Heart left ventricle (tissue), 16 donors: ENCODE results near the gene ATP6V0A1. TPM values are rescaled to one million over a fixed set of nuclear protein-coding genes. Genes with fewer than 3 reads are reported as not detected.

Experiments
- ATAC-seq, 4 donors: fragments of 200-7000 bp; cut with Tn5 transposase; one replicate each; pipeline ENCODE4 v1.9.1; 2020 to 2022; ENCODE audit warnings: moderate library complexity in 4 of 4, mild to moderate bottlenecking in 3 of 4, moderate number of reproducible peaks in 1 of 4
- DNase-seq, 5 donors: peaks; one replicate each; pipeline ENCODE4 v3.0.0-alpha.2; 2020
- H3K27ac ChIP-seq, 12 donors: fragments of 200-600 bp; sonication (generic) in 4 of 12; one replicate each; pipeline versions ENCODE4 v1.5.0 to v1.8.0; 2016 to 2022; ENCODE audit warnings: mild to moderate bottlenecking in 2 of 12
- H3K27me3 ChIP-seq, 9 donors: fragments of 200-600 bp; sonication (generic) in 2 of 9; one replicate each; pipeline versions ENCODE4 v1.5.1 to v1.8.0; 2016 to 2022; ENCODE audit warnings: mild to moderate bottlenecking in 3 of 9
- H3K36me3 ChIP-seq, 9 donors: fragments of 200-600 bp; sonication (generic) in 2 of 9; one replicate each; pipeline versions ENCODE4 v1.5.0 to v1.8.0; 2018 to 2022; ENCODE audit warnings: mild to moderate bottlenecking in 2 of 9
- H3K4me1 ChIP-seq, 12 donors: fragments of 200-600 bp; sonication (generic) in 4 of 12; one replicate each; pipeline versions ENCODE4 v1.5.0 to v1.8.0; 2016 to 2022; ENCODE audit warnings: mild to moderate bottlenecking in 3 of 12
- H3K4me3 ChIP-seq, 12 donors: fragments of 200-600 bp; sonication (generic) in 4 of 12; one replicate each; pipeline versions ENCODE4 v1.5.0 to v1.8.0; 2017 to 2022; ENCODE audit warnings: mild to moderate bottlenecking in 9 of 12, moderate library complexity in 4 of 12
- H3K9me3 ChIP-seq, 12 donors: fragments of 200-600 bp; sonication (generic) in 4 of 12; one replicate each; pipeline versions ENCODE4 v1.5.0 to v1.8.0; 2016 to 2022; ENCODE audit warnings: mild to moderate bottlenecking in 1 of 12
- POLR2A ChIP-seq, 2 donors: fragments of 450-650 bp; IDR thresholded peaks; one replicate each; pipeline ENCODE4 v1.6.1; 2017; ENCODE audit warnings: antibody characterized with exemption in 2 of 2, mild to moderate bottlenecking in 2 of 2, moderate library complexity in 2 of 2
- WGBS, 4 donors: extraction: QIAGEN DNeasy Blood & Tissue Kit in 2 of 4; methylation state at CpG; one replicate each; pipeline versions ENCODE4 v1.1.5 to v1.1.7; 2013 to 2018; 5-methylcytosine and 5-hydroxymethylcytosine counted together
- intact Hi-C, 10 donors: fragments of 100-400 bp; cut with DNase I; formaldehyde crosslinking; loops; one replicate each; pipeline versions ENCODE4 v1.11.1 to v1.14.2; 2022
- polyA plus RNA-seq, 2 donors: library from polyadenylated mRNA; stranded (reverse); fragments of 200-250 nt; gene quantifications; one replicate each; pipeline ENCODE4 v1.2.3, GENCODE V29; 2013
- total RNA-seq, 9 donors: library from RNA; depleted of rRNA in 2 of 9; stranded (reverse); fragments of >200 nt in 2 of 9; fragmentation: NEBNext Ultra II Directional in 3 of 9; extraction: Animal tissue kit (Norgen Biotek cat#: 25700) in 3 of 9; gene quantifications; one replicate each; pipeline versions ENCODE4 v1.1.0 to v1.2.4, GENCODE V29; 2016 to 2023
- TF ChIP-seq, protein P1 (sequence below), 12 donors: fragments of 200-600 bp; sonication (generic) in 4 of 12; IDR thresholded peaks; one replicate each; pipeline versions ENCODE4 v1.5.0 to v1.8.0; 2018 to 2022; ENCODE audit warnings: antibody characterized with exemption in 12 of 12, mild to moderate bottlenecking in 5 of 12
- donor health status: ischemic (EF 13 %, LVEDD 7.1; RV severe dilation, severe dysfunction).
- donor health status: healthy with polysubstance abuse.
- donor health status: DM: no; HTN: yes; CAD: no.
- donor health status: DM: no; HTN: no; CAD: no.
- donor health status: ischemic (EF 25% LVEDD 6.9; RV normal size, moderate dysfunction).
- donor health status: ischemic (EF 25% LVEDD 5.7; RV mildly dilated, moderate dysfunction).
- donor health status: healthy.
- donor health status: DM: yes; HTN: yes; CAD: no.
- donor health status: ischemic (EF 35%, LVEDD 5.7; RV mildly dilated, moderate dysfunction).
- donor health status: nonischemic (EF 11% LVEDD 7.7; RV severe dilation, severe dysfunction).
- donor health status: DM: yes; HTN: yes; CAD: no.
- donor health status: PGD.
- donor health status: ischemic (EF 29% LVEDD 5.4; RV normal size, mild dysfunction).
- donor health status: nonischemic (EF 23%, LVEDD 6.1; RV moderate dilation, normal function).

ATP6V0A1 gene
- total and polyA plus RNA-seq, 11 donors = 24.3 to 65.9 (median 35.9) TPM

DNA sequence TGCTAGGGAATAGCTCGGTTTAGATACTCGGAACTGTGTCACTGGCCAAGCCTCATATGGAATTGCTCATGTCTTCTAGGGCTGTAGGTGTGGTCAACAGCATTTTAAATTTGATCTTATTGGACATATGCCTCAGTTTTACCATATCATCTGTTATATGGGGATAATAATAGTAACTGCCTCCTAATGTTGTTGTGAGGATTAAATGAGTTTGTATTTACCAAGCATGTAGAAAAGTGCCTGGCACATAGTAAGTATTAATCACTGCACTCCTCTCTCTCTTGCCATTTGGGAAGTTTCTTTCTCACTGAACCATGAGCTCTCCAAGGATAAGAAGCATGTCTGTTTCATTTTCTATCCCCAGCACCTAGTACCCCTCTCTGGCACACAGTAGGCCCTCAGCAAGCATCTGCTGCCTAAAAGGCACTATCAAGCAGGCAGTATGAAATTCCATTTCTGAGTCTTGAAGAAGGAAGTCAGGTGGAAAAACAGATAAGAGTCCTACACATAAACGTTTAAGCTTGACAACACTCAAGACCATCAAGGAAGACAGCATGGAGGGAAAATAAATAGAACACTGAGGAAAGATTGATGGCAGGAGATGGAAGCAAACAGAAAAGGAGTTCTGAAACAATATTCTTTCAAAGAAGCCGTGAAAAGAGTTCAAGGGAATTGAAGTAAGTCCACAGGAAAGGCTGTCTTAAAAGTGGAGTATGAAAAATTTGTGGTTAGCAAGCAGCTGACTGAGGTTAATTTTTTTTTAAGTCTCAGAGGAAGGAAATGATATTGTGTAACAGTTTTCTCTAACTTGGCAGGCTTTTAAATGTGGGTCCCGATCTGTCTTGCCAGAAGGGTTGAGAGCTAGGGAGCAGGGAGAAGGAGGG, 2.2 kb upstream of the ATP6V0A1 start:
- Histone ChIP-seq H3K4me1 (peaks cover 0 to 86% (median 25%) of the 10 kb centered on the region in 12 donors), H3K27ac (peak overlapping the region; percentile 25 to 98 (median 92)), H3K36me3 (peaks cover 0 to 10% (median 6%) of the 10 kb centered on the region in 9 donors), H3K9me3 (no peaks in the 10 kb centered on the region), H3K27me3 (no peaks in the 10 kb centered on the region), H3K4me3 (peak overlapping the region in 6 of 12 donors; percentile 8 to 39 (median 18))
- DNase-seq = peak in 1 of 5 donors; percentile 28
- peak; percentile 22 to 35 (median 28) for ATAC-seq
- 51 to 53% (median 52%) methylated on average over 5 of the region's 5 CpGs for WGBS, 4 donors
- no peak for TF ChIP-seq POLR2A (IDR thresholded peaks at IDR 0.05)
- TF ChIP-seq, protein P1, sequence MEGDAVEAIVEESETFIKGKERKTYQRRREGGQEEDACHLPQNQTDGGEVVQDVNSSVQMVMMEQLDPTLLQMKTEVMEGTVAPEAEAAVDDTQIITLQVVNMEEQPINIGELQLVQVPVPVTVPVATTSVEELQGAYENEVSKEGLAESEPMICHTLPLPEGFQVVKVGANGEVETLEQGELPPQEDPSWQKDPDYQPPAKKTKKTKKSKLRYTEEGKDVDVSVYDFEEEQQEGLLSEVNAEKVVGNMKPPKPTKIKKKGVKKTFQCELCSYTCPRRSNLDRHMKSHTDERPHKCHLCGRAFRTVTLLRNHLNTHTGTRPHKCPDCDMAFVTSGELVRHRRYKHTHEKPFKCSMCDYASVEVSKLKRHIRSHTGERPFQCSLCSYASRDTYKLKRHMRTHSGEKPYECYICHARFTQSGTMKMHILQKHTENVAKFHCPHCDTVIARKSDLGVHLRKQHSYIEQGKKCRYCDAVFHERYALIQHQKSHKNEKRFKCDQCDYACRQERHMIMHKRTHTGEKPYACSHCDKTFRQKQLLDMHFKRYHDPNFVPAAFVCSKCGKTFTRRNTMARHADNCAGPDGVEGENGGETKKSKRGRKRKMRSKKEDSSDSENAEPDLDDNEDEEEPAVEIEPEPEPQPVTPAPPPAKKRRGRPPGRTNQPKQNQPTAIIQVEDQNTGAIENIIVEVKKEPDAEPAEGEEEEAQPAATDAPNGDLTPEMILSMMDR (IDR thresholded peaks at IDR 0.05) = no peak
- intact Hi-C loops = loop anchor here in 8 of 10 donors (5.0 kb wide), 3 partner anchors 34 to 134 kb away; partner anchors contain the start of gene CAVIN1 (in 7 of the 8)

DNA sequence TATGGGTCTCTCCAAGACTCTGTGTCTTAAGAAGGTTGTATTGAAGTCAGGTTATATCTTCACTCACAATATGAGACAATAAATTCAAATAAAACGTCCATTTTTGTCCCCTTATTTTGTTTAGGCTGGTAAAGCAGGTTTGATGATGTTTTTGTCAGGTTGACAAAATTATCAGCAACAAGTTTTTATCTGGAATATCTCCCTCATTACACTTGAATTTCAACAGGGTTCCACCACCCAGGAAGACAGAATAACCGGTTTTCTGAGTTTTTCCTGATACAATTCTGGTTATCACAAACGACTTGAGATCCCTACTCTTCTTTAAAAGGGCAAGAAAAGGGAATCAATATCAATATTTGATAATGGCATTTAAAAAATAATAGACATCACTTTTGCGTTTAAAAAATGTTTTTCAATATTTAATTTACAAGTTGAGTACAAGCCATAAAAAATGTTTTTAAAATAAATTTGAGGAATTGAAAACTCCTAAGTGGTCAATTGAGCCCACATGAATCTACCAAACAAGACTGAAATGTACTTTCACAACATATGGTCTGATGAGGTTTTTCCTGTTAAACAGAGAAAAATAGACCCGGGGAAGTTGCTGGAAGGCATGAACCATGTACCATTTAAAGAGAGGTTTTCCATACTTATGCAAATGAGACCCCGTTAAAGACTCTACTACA, 1.4 kb upstream of the ATP6V0A1 start:
- TF ChIP-seq, protein P1 (IDR thresholded peaks at IDR 0.05) = no peak
- no peak for TF ChIP-seq POLR2A (IDR thresholded peaks at IDR 0.05)
- H3K4me1 ChIP-seq = peaks cover 0 to 85% (median 25%) of the 10 kb centered on the region in 12 donors
- ATAC-seq = no peak
- peaks cover 0 to 18% (median 12%) of the 10 kb centered on the region in 9 donors for H3K36me3 ChIP-seq
- no peaks in the 10 kb centered on the region for H3K9me3 ChIP-seq
- peak overlapping the region in 5 of 12 donors; percentile 8 to 39 (median 20) for H3K4me3 ChIP-seq
- H3K27me3 ChIP-seq = no peaks in the 10 kb centered on the region
- 43 to 46% (median 44%) methylated on average over 6 of the region's 6 CpGs for WGBS, 4 donors
- peak overlapping the region; percentile 25 to 98 (median 92) for H3K27ac ChIP-seq
- DNase-seq = no peak
- intact Hi-C loops = loop anchor here in 8 of 10 donors (5.0 kb wide), 3 partner anchors 35 to 135 kb away; partner anchors contain the start of gene CAVIN1 (in 7 of the 8)

DNA sequence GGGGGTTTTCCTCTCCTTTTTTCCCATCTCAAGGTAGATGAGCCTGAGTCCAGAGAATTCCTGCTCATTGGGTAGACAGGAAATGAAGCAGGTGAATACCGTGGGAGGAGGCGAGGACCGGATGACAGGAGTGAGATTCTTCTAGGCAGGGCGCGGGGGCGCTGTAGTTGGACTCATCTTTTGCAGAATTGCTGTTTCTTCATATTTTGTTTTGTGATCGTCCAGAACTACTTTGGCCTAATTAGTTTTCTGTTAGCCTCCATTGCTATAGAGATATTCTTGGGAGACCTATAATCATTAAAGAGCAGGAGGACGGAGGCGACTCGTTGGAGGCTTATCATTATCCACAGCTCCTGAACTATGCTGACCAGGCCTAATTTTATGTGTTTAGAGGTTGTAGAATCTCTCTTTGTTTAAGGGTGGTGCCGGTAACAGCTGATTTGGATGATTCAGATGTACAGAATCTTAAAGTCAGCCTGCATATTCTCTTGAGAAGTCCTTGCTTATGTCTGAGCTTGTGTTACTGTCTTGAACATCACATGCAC, 650 bp downstream of the ATP6V0A1 start:
- intact Hi-C loops = loop anchor here in 8 of 10 donors (2.0 to 5.0 kb wide), 4 partner anchors 37 to 137 kb away; partner anchors contain the start of gene CAVIN1 (in 7 of the 8)
- 3 to 6% (median 4%) methylated on average over 11 of the region's 11 CpGs for WGBS, 4 donors
- peaks cover 0 to 39% (median 33%) of the 10 kb centered on the region in 9 donors for H3K36me3 ChIP-seq
- no peak for TF ChIP-seq POLR2A (IDR thresholded peaks at IDR 0.05)
- TF ChIP-seq, protein P1 (IDR thresholded peaks at IDR 0.05) = peak in 7 of 12 donors; percentile 6 to 51 (median 42)
- no peaks in the 10 kb centered on the region for H3K27me3 ChIP-seq
- DNase-seq (peak in 4 of 5 donors; percentile 38 to 55 (median 45)), ATAC-seq (peak; percentile 33 to 53 (median 42))
- H3K4me1 ChIP-seq = peaks cover 0 to 73% (median 25%) of the 10 kb centered on the region in 12 donors
- H3K9me3 ChIP-seq = no peaks in the 10 kb centered on the region
- peak overlapping the region; percentile 43 to 93 (median 80) for H3K4me3 ChIP-seq
- peak overlapping the region; percentile 77 to 98 (median 92) for H3K27ac ChIP-seq
